Non-pigmented ciliary epithelial cell (primary cell): Measurements from ENCODE around the gene ZNF648.
"Not testable (repeated sequence)": the region's sequence is repeated elsewhere in the genome, so short reads cannot be mapped to it uniquely, and the experiment has no call there.

ENCODE experiments used
- DNase-seq: peaks from one replicate; pipeline ENCODE4 v3.0.0-alpha.2; 2010; ENCODE audit warnings: low read depth

The ZNF648 gene, protein sequence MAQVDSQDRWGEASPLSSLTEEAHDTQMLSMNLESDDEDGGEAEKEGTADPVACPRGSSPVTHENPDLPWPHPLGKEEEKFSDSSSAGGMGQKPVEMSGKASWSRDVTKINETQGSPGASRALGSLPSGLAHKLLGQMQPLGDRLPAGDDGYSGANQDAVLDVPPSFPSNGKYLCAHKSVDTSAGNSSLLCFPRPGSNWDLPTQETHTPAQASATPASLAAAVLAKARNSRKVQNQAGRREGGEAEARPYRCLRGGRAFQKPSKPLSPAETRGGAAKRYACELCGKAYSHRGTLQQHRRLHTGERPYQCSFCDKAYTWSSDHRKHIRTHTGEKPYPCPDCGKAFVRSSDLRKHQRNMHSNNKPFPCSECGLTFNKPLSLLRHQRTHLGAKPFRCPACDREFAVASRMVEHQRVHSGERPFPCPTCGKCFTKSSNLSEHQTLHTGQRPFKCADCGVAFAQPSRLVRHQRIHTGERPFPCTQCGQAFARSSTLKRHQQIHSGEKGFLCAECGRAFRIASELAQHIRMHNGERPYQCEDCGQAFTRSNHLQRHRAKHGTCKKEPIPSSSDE

GRCh38 chr1:182061594-182061993, at the start of gene ZNF648:
ZNF648 (minus strand) TSS chr1:182061712; CDS start chr1:182058010, 3,702 bp downstream.
- DNase-seq = no peak

- no peak for DNase-seq
Measured at GRCh38 chr1:182110635-182111034, 49.1 kb upstream of the ZNF648 start.

DNA sequence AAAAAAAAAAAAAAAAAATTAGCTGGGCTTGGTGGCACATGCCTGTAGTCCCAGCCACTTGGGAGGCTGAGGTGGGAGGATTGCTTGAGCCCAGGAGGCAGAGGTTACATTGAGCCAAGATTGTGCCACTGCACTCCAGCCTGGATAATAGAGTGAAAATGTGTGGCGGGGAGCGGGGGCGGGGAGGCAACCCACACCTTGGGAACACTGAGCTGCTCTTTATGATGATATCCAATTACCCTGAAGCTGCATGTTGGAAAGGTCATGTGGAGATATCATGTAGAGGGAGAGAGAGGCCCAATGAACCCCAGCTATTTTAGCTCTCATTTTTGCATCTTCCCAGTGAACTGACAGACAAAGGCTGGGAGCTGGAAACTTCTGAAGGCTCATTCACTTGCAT, 48.3 kb upstream of the ZNF648 start:
- DNase-seq = no peak

DNA sequence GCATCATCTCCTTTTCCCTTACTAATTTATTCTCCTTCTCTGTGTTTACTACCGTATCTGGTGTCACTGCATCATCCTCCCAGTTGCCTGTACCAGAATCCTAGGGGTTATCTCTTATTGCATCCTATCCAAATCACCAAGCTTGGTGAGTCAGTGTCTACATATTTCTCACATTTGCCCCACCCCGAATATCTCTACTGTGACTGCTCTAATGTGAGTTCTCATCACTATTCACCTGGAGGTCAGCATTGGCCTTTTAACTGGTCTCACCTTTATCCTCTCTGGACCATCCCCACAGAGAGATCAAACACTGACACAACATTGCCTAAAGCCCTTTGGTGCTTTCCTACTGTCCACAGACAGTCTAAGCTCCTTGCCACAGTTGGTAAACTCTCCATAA, 45.7 kb upstream of the ZNF648 start:
- DNase-seq = no peak

GRCh38 chr1:182102043-182102416, 40.5 kb upstream of the ZNF648 start:
- no peak for DNase-seq

- no peak for DNase-seq
Measured at GRCh38 chr1:182101415-182102042, 40.0 kb upstream of the ZNF648 start.

DNA sequence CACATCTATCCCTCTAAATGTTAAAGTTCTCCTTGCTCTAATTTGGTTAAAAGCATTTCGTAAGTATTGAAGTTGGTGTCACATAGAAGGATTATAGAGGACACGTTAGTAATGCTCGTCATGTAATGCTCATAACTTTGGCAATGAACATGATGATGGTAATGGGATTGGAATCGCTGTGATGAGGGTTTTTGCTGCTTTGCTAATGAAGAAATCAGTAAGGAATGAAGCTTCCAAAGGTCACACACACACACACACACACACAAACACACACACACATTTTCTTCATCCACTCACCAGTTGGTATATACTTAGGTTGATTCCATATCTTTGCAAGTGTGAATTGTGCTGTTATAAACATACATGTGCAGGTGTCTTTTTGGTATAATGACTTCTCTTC, 36.8 kb upstream of the ZNF648 start:
- no peak for DNase-seq

GRCh38 chr1:182095946-182096345, 34.4 kb upstream of the ZNF648 start:
- DNase-seq = no peak

DNA sequence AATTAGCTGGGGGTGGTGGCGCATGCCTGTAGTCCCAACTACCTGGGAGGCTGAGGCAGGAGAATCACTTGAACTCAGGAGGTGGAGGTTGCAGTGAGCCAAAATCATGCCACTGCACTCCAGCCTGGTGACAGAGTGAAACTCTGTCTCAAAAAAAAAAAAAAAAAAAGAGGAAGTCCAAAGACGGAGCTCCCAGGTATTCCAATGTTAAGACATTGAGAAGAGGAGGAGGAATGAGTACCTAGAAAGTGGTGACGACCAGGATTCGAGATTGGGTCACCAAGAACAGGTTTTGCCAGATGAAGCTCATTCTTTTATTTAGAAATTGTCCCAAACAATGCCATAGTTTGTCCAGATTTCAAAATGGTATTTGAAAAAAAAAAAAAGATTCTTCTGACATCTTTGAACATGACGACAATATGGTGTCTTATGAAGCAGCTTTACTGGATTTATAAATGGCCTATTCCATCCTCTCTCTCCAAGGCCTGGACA, 33.0 kb upstream of the ZNF648 start:
- DNase-seq = not testable (repeated sequence)

GRCh38 chr1:182093781-182094180, 32.3 kb upstream of the ZNF648 start:
- DNase-seq = no peak

- DNase-seq = peak; percentile 42
Measured at GRCh38 chr1:182092336-182092735, 30.8 kb upstream of the ZNF648 start.

- DNase-seq = no peak
Measured at GRCh38 chr1:182091083-182091482, 29.6 kb upstream of the ZNF648 start.

GRCh38 chr1:182087719-182088350, 26.3 kb upstream of the ZNF648 start:
- no peak for DNase-seq

DNA sequence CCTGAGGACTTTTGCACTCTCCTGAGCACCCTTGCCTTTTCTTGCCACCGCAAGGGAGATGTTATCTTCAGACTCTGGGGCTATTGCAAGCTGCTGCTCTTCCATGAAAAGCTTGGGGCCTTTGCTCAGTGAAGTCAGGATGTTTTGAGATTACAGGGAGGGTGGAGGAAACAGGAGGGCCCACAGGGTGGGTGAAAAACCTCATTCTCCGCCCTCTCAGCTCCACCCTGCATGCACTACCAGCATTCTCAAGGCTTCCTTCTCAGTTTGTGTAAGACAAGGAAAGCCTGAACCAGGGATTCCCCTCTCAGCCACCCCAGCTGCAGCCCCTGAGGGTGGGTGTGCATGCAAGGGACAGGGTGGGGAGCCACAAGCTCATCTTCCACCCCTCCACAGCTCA, 25.8 kb upstream of the ZNF648 start:
- no peak for DNase-seq

DNA sequence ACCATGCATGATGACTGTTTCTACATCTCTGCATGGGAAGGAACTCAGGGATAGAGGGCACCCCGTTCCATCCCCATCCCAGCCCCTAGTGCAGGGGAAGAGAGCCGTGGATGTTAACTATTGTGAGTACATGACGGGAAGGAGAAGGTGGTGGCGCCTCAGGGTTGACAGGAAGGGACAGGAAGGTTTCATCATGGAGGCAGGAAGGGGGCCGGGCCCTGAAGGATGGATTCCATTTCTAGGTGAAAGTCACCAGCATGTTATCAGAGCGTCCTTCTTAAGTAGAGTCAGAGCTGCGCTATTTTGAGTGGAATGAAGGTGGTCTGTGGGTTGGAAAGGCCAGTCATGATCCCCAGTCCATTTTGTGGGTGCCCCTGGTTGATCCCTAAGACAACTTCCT, 25.1 kb upstream of the ZNF648 start:
- DNase-seq = no peak

- no peak for DNase-seq
Measured at GRCh38 chr1:182086136-182086535, 24.6 kb upstream of the ZNF648 start.

GRCh38 chr1:182085726-182086125, 24.2 kb upstream of the ZNF648 start:
- DNase-seq = no peak

GRCh38 chr1:182084487-182085316, 23.2 kb upstream of the ZNF648 start:
- DNase-seq = no peak

DNA sequence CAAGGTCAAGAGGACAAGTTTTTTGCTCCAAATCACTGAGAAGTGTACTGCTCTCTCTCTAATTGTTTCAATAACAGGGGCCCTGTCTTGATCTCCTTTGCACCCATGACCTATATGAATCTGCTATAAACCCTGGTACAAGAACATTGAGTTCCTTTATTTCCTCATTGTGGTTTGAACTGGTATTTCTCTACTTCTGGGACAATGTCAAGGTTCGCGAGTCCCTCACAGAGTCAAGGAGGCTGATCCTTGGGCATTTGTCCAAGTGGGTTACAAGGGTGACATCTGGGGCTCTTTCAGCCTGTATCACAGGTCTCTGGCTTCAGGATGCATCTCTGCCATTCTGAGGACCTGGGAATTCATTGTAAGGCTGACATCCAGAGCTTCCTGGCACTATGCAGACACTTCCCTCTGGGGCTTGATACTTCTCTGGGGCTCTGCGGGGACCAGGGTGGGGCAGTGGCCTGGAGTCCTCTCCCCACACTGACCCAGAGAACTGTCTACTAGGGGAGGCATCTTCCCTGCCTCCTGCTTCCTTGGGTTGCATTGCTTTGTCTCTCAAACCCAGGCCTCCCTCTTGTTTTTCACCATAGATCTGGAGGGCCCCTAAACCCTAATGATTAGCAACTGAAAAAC, 22.5 kb upstream of the ZNF648 start:
- no peak for DNase-seq

- no peak for DNase-seq
Measured at GRCh38 chr1:182080955-182081582, 19.6 kb upstream of the ZNF648 start.

DNA sequence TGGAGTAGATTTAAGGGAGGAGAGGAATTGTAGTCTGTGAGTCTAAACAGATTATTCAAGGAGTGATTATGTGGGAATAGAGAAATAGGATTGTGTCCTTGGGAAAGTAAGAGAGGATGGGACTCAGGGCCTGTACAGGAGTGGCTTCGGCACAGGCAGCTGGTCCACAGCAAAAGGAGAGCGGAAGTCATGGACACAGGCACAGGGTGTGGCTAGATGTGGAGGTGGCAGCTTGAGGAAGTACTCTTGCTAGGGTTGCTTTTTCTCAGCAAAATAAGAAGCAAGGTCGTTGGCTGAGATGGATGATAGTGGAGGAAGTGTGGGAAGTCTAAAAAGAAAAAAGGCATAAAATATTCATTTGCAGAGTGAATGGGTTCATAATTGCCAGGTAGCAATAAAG, 18.5 kb upstream of the ZNF648 start:
- no peak for DNase-seq
